GM12878 (cell line): ENCODE measurements around the gene ETV3L. TPM values are rescaled to one million over a fixed set of nuclear protein-coding genes. Genes with fewer than 3 reads are reported as not detected.

ENCODE experiments used
- ATAC-seq: fragments of 200-7000 bp; cut with Tn5 transposase; 3 replicates; pipeline ENCODE4 v1.9.1; 2020; ENCODE audit warnings: mild to moderate bottlenecking, moderate library complexity
- BruUV-seq: library from RNA; stranded (reverse); fragments of 400-500 nt; replicated peaks from 2 replicates; lab custom pipeline; 2021; lab: Mats Ljungman, UMichigan
- CTCF ChIA-PET: fragments of 300-600 bp; sonication (Branson Sonifier 250); formaldehyde crosslinking; extraction: SDS; loops from one replicate; lab custom pipeline; 2021; ENCODE audit warnings: inconsistent platforms; lab: Yijun Ruan, JAX
- POLR2A ChIA-PET: fragments of 350-600 bp; formaldehyde crosslinking; extraction: SDS; loops from one replicate; lab custom pipeline; 2021; ENCODE audit warnings: inconsistent platforms; lab: Charles Lee
- RAD21 ChIA-PET: fragments of 300-600 bp; sonication (Branson Sonifier 250); formaldehyde crosslinking; loops from one replicate; lab custom pipeline; 2023; ENCODE audit warnings: antibody characterized with exemption; ENCODE audit not compliant: unreplicated experiment; lab: Charles Lee
- SMC1A ChIA-PET: fragments of 300-600 bp; sonication (Branson Sonifier 250); formaldehyde crosslinking; loops from one replicate; lab custom pipeline; 2023; ENCODE audit not compliant: unreplicated experiment, uncharacterized antibody; lab: Charles Lee
- DNase-seq: peaks from one replicate; pipeline ENCODE4 v3.0.0-alpha.2; 2011; ENCODE audit warnings: low read depth, low spot score
- FAIRE-seq: peaks from 3 replicates; lab custom pipeline; 2011; peaks lifted over from hg19 to GRCh38; lab: Jason Lieb, UNC
- H2AFZ ChIP-seq: 2 replicates; pipeline ENCODE4 v1.6.0; 2011; ENCODE audit warnings: low read depth, low read length, control low read depth; ENCODE audit not compliant: control insufficient read depth
- H3K27ac ChIP-seq: 2 replicates; pipeline ENCODE4 v1.5.1; 2011; ENCODE audit warnings: control low read depth; ENCODE audit not compliant: control insufficient read depth, insufficient read depth
- H3K27me3 ChIP-seq, 2 experiments: replicated peaks in 1 of 2; 2 replicates each; pipeline versions ENCODE4 v1.6.0 to v1.6.1; 2011; ENCODE audit warnings: low read length in 1 of 2; ENCODE audit not compliant: control insufficient read depth in 2 of 2, insufficient read depth in 2 of 2
- H3K36me3 ChIP-seq, 2 experiments: 2 replicates each; pipeline ENCODE4 v1.5.1; 2011; ENCODE audit warnings: low read length in 1 of 2; ENCODE audit not compliant: control insufficient read depth in 2 of 2, insufficient read depth in 2 of 2
- H3K4me1 ChIP-seq: 2 replicates; pipeline ENCODE4 v1.6.1; 2011; ENCODE audit warnings: mild to moderate bottlenecking, low read length, moderate library complexity, mixed read lengths; ENCODE audit not compliant: control insufficient read depth, insufficient read depth
- H3K4me2 ChIP-seq: 2 replicates; pipeline ENCODE4 v1.6.0; 2011; ENCODE audit warnings: control low read depth; ENCODE audit not compliant: control insufficient read depth, insufficient read depth
- H3K4me3 ChIP-seq: fragments of 200-600 bp; sonication (generic); 2 replicates; pipeline ENCODE4 v1.5.1; 2016
- H3K79me2 ChIP-seq: 2 replicates; pipeline ENCODE4 v1.6.0; 2011; ENCODE audit warnings: low read length; ENCODE audit not compliant: control insufficient read depth, insufficient read depth
- H3K9ac ChIP-seq: 2 replicates; pipeline ENCODE4 v1.8.0; 2011; ENCODE audit warnings: low read length, control low read depth, mixed read lengths; ENCODE audit not compliant: control insufficient read depth, insufficient read depth
- H3K9me3 ChIP-seq: replicated peaks from 3 replicates; pipeline ENCODE4 v1.5.1; 2011; ENCODE audit warnings: mild to moderate bottlenecking, low read length; ENCODE audit not compliant: control insufficient read depth, insufficient read depth
- H4K20me1 ChIP-seq: 2 replicates; pipeline ENCODE4 v1.6.0; 2011; ENCODE audit not compliant: control insufficient read depth, insufficient read depth
- CBFB ChIP-seq: IDR thresholded peaks from 2 replicates; pipeline ENCODE4 v1.6.1; 2016; ENCODE audit warnings: antibody characterized with exemption, low read depth
- ESRRA ChIP-seq: IDR thresholded peaks from 2 replicates; pipeline ENCODE4 v1.6.1; 2012; ENCODE audit warnings: mild to moderate bottlenecking, low read length, improper control_type of control experiment
- HDAC6 ChIP-seq: fragments of 200-600 bp; sonication (generic); IDR thresholded peaks from one replicate; pipeline ENCODE4 v1.8.0; 2017; ENCODE audit warnings: antibody characterized with exemption; ENCODE audit not compliant: unreplicated experiment
- MYC ChIP-seq: IDR thresholded peaks from 2 replicates; pipeline ENCODE4 v1.6.1; 2011; ENCODE audit warnings: mild to moderate bottlenecking, low read length, moderate library complexity, inconsistent platforms; ENCODE audit not compliant: insufficient read depth, insufficient replicate concordance, insufficient read length, severe bottlenecking
- NFXL1 ChIP-seq: fragments of 450-650 bp; IDR thresholded peaks from 2 replicates; pipeline ENCODE4 v1.6.1; 2017; ENCODE audit warnings: antibody characterized with exemption, mild to moderate bottlenecking, borderline replicate concordance
- PML ChIP-seq: IDR thresholded peaks from 2 replicates; pipeline ENCODE4 v1.6.1; 2012; ENCODE audit warnings: low read length, inconsistent platforms
- POU2F2 ChIP-seq: IDR thresholded peaks from 3 replicates; pipeline ENCODE4 v1.6.1; 2011; ENCODE audit warnings: low read depth, mild to moderate bottlenecking, low read length, borderline replicate concordance
- RCOR1 ChIP-seq: conservative IDR thresholded peaks from 2 replicates; pipeline ENCODE4 v1.6.1; 2012; ENCODE audit warnings: low read depth, low read length, improper control_type of control experiment
- RUNX3 ChIP-seq: IDR thresholded peaks from 2 replicates; pipeline ENCODE4 v1.6.1; 2012; ENCODE audit warnings: low read length, inconsistent platforms
- SRF ChIP-seq, 2 experiments: IDR thresholded peaks; 2 replicates each; pipeline ENCODE4 v1.6.1; 2011; ENCODE audit warnings: low read depth in 2 of 2, low read length in 2 of 2, mild to moderate bottlenecking in 1 of 2, moderate library complexity in 1 of 2
- STAT3 ChIP-seq: IDR thresholded peaks from 2 replicates; pipeline ENCODE4 v1.6.1; 2011; ENCODE audit warnings: low read depth, low read length, improper control_type of control experiment
- YY1 ChIP-seq: IDR thresholded peaks from 2 replicates; pipeline ENCODE4 v1.6.1; 2011; ENCODE audit warnings: low read depth, mild to moderate bottlenecking, low read length
- WGBS: methylation state at CpG from one replicate; pipeline ENCODE4 v1.1.6; 2016; ENCODE audit warnings: low lambda C conversion rate; ENCODE audit not compliant: insufficient replicate concordance, insufficient coverage; ENCODE audit errors: missing lambda C conversion rate; 5-methylcytosine and 5-hydroxymethylcytosine counted together
- in situ Hi-C: fragments of 300-500 bp; cut with MboI; formaldehyde crosslinking; loops from 9 replicates; pipeline ENCODE4 v1.14.3; 2018; ENCODE audit warnings: mixed read lengths
- intact Hi-C: fragments of 100-400 bp; cut with micrococcal nuclease; formaldehyde crosslinking; loops from one replicate; pipeline ENCODE4 v1.14.2; 2022; ENCODE audit not compliant: unreplicated experiment
- polyA plus RNA-seq, 11 experiments: library from polyadenylated mRNA; depleted of rRNA in 4 of 11; unstranded in 6 of 11; stranded (reverse) in 5 of 11; fragments of >200 nt; fragmentation: Nextera tagmentation in 4 of 11; fragmentation: Illumina TruSeq in 1 of 11; extraction: Ambion mirVana in 4 of 11; extraction: Trizol in 1 of 11; gene quantifications; 1 replicate in 1 of 11; 2 replicates in 10 of 11; pipeline versions ENCODE4 v1.2.1 to v1.2.3, GENCODE V29; 2011 to 2016; ENCODE audit warnings: inconsistent platforms in 2 of 11, missing spikeins in 2 of 11, low read depth in 1 of 11
- total RNA-seq, 4 experiments: library from RNA; depleted of rRNA in 3 of 4; stranded (reverse); fragments of >200 nt in 3 of 4; fragmentation: Illumina TruSeq in 1 of 4; extraction: Trizol in 1 of 4; gene quantifications; 2 replicates each; pipeline versions ENCODE4 v1.2.1 to v1.2.3, GENCODE V29; 2013 to 2021
- TF ChIP-seq, protein P1 (sequence below): fragments of 450-650 bp; IDR thresholded peaks from 2 replicates; pipeline ENCODE4 v1.6.1; 2017; ENCODE audit warnings: antibody characterized with exemption, mild to moderate bottlenecking, moderate library complexity
- TF ChIP-seq, protein P2 (sequence below): IDR thresholded peaks from 2 replicates; pipeline ENCODE4 v1.6.1; 2011; ENCODE audit warnings: borderline replicate concordance, low read depth, mild to moderate bottlenecking, moderate library complexity, mixed read lengths, low read length; ENCODE audit not compliant: insufficient read depth; ENCODE audit errors: extremely low read length
- TF ChIP-seq, protein P3 (sequence below): fragments of 450-650 bp; IDR thresholded peaks from 2 replicates; pipeline ENCODE4 v1.6.1; 2017; ENCODE audit warnings: borderline replicate concordance

Gene ETV3L
- total and polyA plus RNA-seq, 10 of the 15 experiments (the other 5 are each of a cell fraction or from before 2014, with no cell fraction given), result 0.03 to 1.3 (median 0.44) TPM

DNA sequence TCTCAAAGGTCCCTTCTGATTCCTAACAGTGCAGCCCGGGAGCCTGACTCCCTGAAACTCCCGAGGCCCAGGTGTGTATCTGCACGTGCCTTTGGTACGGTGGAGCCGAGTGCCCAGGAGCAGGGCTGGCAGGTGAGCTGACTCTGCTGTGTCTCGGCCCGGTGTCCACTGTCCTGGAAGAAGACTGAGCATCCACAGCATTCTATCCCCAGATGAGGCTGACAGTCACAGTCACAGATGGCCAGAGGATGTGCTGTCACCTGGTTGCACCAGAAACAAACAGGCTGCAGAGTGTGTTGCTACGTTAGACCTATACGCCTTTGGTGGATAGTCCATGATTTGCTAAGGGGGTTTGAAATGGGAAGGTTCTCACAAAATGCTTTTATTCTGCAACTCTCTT, 9.8 kb downstream of the ETV3L start:
- peak; percentile 41 for ATAC-seq
- TF ChIP-seq SRF (IDR thresholded peaks at IDR 0.05; ENCODE audit: low read depth in 2 of 2, low read length in 2 of 2) (no peak), HDAC6 (no peak), NFXL1 (no peak), YY1 (no peak), ESRRA (no peak), RCOR1 (no peak), STAT3 (no peak), CBFB (no peak), MYC (no peak), PML (no peak), RUNX3 (no peak), POU2F2 (no peak)
- TF ChIP-seq, protein P1, sequence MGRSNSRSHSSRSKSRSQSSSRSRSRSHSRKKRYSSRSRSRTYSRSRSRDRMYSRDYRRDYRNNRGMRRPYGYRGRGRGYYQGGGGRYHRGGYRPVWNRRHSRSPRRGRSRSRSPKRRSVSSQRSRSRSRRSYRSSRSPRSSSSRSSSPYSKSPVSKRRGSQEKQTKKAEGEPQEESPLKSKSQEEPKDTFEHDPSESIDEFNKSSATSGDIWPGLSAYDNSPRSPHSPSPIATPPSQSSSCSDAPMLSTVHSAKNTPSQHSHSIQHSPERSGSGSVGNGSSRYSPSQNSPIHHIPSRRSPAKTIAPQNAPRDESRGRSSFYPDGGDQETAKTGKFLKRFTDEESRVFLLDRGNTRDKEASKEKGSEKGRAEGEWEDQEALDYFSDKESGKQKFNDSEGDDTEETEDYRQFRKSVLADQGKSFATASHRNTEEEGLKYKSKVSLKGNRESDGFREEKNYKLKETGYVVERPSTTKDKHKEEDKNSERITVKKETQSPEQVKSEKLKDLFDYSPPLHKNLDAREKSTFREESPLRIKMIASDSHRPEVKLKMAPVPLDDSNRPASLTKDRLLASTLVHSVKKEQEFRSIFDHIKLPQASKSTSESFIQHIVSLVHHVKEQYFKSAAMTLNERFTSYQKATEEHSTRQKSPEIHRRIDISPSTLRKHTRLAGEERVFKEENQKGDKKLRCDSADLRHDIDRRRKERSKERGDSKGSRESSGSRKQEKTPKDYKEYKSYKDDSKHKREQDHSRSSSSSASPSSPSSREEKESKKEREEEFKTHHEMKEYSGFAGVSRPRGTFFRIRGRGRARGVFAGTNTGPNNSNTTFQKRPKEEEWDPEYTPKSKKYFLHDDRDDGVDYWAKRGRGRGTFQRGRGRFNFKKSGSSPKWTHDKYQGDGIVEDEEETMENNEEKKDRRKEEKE, result no peak
- TF ChIP-seq, protein P2, sequence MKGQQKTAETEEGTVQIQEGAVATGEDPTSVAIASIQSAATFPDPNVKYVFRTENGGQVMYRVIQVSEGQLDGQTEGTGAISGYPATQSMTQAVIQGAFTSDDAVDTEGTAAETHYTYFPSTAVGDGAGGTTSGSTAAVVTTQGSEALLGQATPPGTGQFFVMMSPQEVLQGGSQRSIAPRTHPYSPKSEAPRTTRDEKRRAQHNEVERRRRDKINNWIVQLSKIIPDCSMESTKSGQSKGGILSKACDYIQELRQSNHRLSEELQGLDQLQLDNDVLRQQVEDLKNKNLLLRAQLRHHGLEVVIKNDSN, result no peak
- TF ChIP-seq, protein P3, sequence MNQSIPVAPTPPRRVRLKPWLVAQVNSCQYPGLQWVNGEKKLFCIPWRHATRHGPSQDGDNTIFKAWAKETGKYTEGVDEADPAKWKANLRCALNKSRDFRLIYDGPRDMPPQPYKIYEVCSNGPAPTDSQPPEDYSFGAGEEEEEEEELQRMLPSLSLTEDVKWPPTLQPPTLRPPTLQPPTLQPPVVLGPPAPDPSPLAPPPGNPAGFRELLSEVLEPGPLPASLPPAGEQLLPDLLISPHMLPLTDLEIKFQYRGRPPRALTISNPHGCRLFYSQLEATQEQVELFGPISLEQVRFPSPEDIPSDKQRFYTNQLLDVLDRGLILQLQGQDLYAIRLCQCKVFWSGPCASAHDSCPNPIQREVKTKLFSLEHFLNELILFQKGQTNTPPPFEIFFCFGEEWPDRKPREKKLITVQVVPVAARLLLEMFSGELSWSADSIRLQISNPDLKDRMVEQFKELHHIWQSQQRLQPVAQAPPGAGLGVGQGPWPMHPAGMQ, result no peak

More for the DNA sequence above, 9.8 kb downstream of the ETV3L start:
- WGBS, result 69% methylated on average over 9 of the region's 9 CpGs
- no peaks in the 10 kb centered on the region for H3K9me3 ChIP-seq
- H4K20me1 ChIP-seq, result no peaks in the 10 kb centered on the region
- no peaks in the 10 kb centered on the region for H3K4me1 ChIP-seq
- H3K36me3 ChIP-seq, result no peaks in the 10 kb centered on the region
- ChIA-PET CTCF (interaction anchor here (0.5 to 14.4 kb wide), 44 partner anchors 9 to 873 kb away, joined by 3 to 715 read pairs (median 4); partner anchors contain the start of gene ETV3L), SMC1A (interaction anchor here (0.6 to 10.1 kb wide), 25 partner anchors 9 to 432 kb away, joined by 3 to 383 read pairs (median 6); partner anchors contain the start of gene ETV3L), POLR2A (interaction anchor here (0.6 to 1.3 kb wide), 4 partner anchors 63 to 69 kb away, joined by 3 to 5 read pairs (median 4); no protein-coding TSS in a partner anchor), RAD21 (interaction anchor here (0.6 to 6.1 kb wide), 27 partner anchors 9 to 397 kb away, joined by 3 to 442 read pairs (median 5); partner anchors contain the start of gene ETV3L)
- in situ Hi-C loops, result loop anchor here (5.0 to 10.0 kb wide), 2 partner anchors 63 to 405 kb away; no protein-coding TSS in a partner anchor
- intact Hi-C loops, result loop anchor here (1.0 to 5.0 kb wide), 2 partner anchors 48 to 67 kb away; partner anchors contain the start of gene ETV3
- H2AFZ ChIP-seq, result no peak overlapping the region
- H3K4me2 ChIP-seq, result no peak overlapping the region
- no peak overlapping the region for H3K27ac ChIP-seq
- no peaks in the 10 kb centered on the region; a peak in 1 of 4 replicates for H3K27me3 ChIP-seq
- no peaks in the 10 kb centered on the region for H3K79me2 ChIP-seq
- FAIRE-seq, result no peak
- no peak overlapping the region for H3K9ac ChIP-seq
- BruUV-seq, result no TSS peak
- no peak overlapping the region for H3K4me3 ChIP-seq
- DNase-seq, result no peak
